ENCODE results near the gene SYDE1.

Gene SYDE1

GRCh38 chr19:15136234-15136954, 29.2 kb downstream of the SYDE1 start:
- H3K36me3 ChIP-seq (ENCODE audit: control insufficient read depth, insufficient read depth, low read length), result no peaks in the 10 kb centered on the region
- H3K4me3 ChIP-seq (replicated peaks; ENCODE audit: low read depth, low read length), result no peak overlapping the region
- H3K27me3 ChIP-seq (replicated peaks; ENCODE audit: control insufficient read depth, insufficient read depth, low read length), result no peaks in the 10 kb centered on the region
- no peak for TF ChIP-seq CTCF (IDR thresholded peaks at IDR 0.05; ENCODE audit: insufficient read depth, low read length, poor library complexity, severe bottlenecking)
- no peak for DNase-seq (ENCODE audit: extremely low read depth, insufficient read length)

GRCh38 chr19:15137777-15138176, 30.6 kb downstream of the SYDE1 start:
- DNase-seq (ENCODE audit: extremely low read depth, insufficient read length), result no peak
- Histone ChIP-seq H3K36me3 (ENCODE audit: control insufficient read depth, insufficient read depth, low read length) (no peaks in the 10 kb centered on the region), H3K27me3 (replicated peaks; ENCODE audit: control insufficient read depth, insufficient read depth, low read length) (no peaks in the 10 kb centered on the region), H3K4me3 (replicated peaks; ENCODE audit: low read depth, low read length) (no peak overlapping the region)
- TF ChIP-seq CTCF (IDR thresholded peaks at IDR 0.05; ENCODE audit: insufficient read depth, low read length, poor library complexity, severe bottlenecking), result no peak

- no peak overlapping the region for H3K4me3 ChIP-seq (replicated peaks; ENCODE audit: low read depth, low read length)
- no peak for TF ChIP-seq CTCF (IDR thresholded peaks at IDR 0.05; ENCODE audit: insufficient read depth, low read length, poor library complexity, severe bottlenecking)
Observed at GRCh38 chr19:15138427-15138826, 31.2 kb downstream of the SYDE1 start.

GRCh38 chr19:15141143-15141542, 33.9 kb downstream of the SYDE1 start:
- Histone ChIP-seq H3K36me3 (ENCODE audit: control insufficient read depth, insufficient read depth, low read length) (no peaks in the 10 kb centered on the region), H3K27me3 (replicated peaks; ENCODE audit: control insufficient read depth, insufficient read depth, low read length) (no peaks in the 10 kb centered on the region), H3K4me3 (replicated peaks; ENCODE audit: low read depth, low read length) (no peak overlapping the region)
- no peak for DNase-seq (ENCODE audit: extremely low read depth, insufficient read length)
- TF ChIP-seq CTCF (IDR thresholded peaks at IDR 0.05; ENCODE audit: insufficient read depth, low read length, poor library complexity, severe bottlenecking), result no peak

More at GRCh38 chr19:15138427-15138826, 31.2 kb downstream of the SYDE1 start:
- DNase-seq (ENCODE audit: extremely low read depth, insufficient read length), result no peak
- H3K36me3 ChIP-seq (ENCODE audit: control insufficient read depth, insufficient read depth, low read length), result no peaks in the 10 kb centered on the region
- H3K27me3 ChIP-seq (replicated peaks; ENCODE audit: control insufficient read depth, insufficient read depth, low read length), result no peaks in the 10 kb centered on the region

GRCh38 chr19:15142313-15142712, 35.1 kb downstream of the SYDE1 start:
- no peak for TF ChIP-seq CTCF (IDR thresholded peaks at IDR 0.05; ENCODE audit: insufficient read depth, low read length, poor library complexity, severe bottlenecking)
- H3K27me3 ChIP-seq (replicated peaks; ENCODE audit: control insufficient read depth, insufficient read depth, low read length), result no peaks in the 10 kb centered on the region; the same call in 1 of the 2 replicates

More at GRCh38 chr19:15142313-15142712, 35.1 kb downstream of the SYDE1 start:
- H3K4me3 ChIP-seq (replicated peaks; ENCODE audit: low read depth, low read length), result no peak overlapping the region
- no peak for DNase-seq (ENCODE audit: extremely low read depth, insufficient read length)
- no peaks in the 10 kb centered on the region for H3K36me3 ChIP-seq (ENCODE audit: control insufficient read depth, insufficient read depth, low read length)
